K562 (cell line): ENCODE data around the gene RAE1. TPM values are rescaled to one million over a fixed set of nuclear protein-coding genes. Genes with fewer than 3 reads are reported as not detected.

ENCODE experiments used
- ATAC-seq: fragments of 200-7000 bp; cut with Tn5 transposase; 3 replicates; pipeline ENCODE4 v1.9.1; 2020; ENCODE audit warnings: moderate library complexity
- BruUV-seq: library from RNA; stranded (reverse); fragments of 400-500 nt; replicated peaks from 2 replicates; lab custom pipeline; 2021; lab: Mats Ljungman, UMichigan
- CTCF ChIA-PET: fragments of 300-600 bp; formaldehyde crosslinking; extraction: SDS; loops from one replicate; lab custom pipeline; 2021; ENCODE audit warnings: low intra/inter-chr PET ratio; lab: Yijun Ruan, JAX
- POLR2A ChIA-PET: fragments of 300-600, 350-650 bp; sonication (Branson Sonifier 250); formaldehyde crosslinking; extraction: SDS; loops from one replicate; lab custom pipeline; 2021; ENCODE audit warnings: antibody characterized with exemption, inconsistent platforms; lab: Yijun Ruan, JAX
- DNase-seq, 4 experiments: peaks; one replicate each; pipeline versions ENCODE4 v3.0.0 to v3.0.0-alpha.2; 2011 to 2018; ENCODE audit warnings: low spot score in 3 of 4, mixed read lengths in 3 of 4; ENCODE audit errors: extremely low read depth in 1 of 4
- FAIRE-seq: peaks from 2 replicates; lab custom pipeline; 2011; peaks lifted over from hg19 to GRCh38; lab: Jason Lieb, UNC
- H2AFZ ChIP-seq: 2 replicates; pipeline ENCODE4 v1.6.0; 2011; ENCODE audit warnings: low read depth, low read length, control low read depth, inconsistent platforms
- H3K27ac ChIP-seq: fragments of 200-600 bp; 3 replicates; pipeline ENCODE4 v1.8.0; 2011; ENCODE audit warnings: low read depth, mild to moderate bottlenecking, control low read depth, inconsistent platforms, low read length, moderate library complexity, mixed read lengths; ENCODE audit errors: extremely low read depth
- H3K27me3 ChIP-seq, 2 experiments: fragments of 300-600 bp in 1 of 2; 2 replicates in 1 of 2; 3 replicates in 1 of 2; pipeline versions ENCODE4 v1.6.0 to v1.8.0; 2011; ENCODE audit warnings: inconsistent platforms in 2 of 2, low read length in 2 of 2, mild to moderate bottlenecking in 1 of 2, mixed read lengths in 1 of 2, moderate library complexity in 1 of 2; ENCODE audit not compliant: control insufficient read depth in 2 of 2, insufficient read depth in 2 of 2
- H3K36me3 ChIP-seq: fragments of 300-600 bp; 3 replicates; pipeline ENCODE4 v1.8.0; 2011; ENCODE audit warnings: mild to moderate bottlenecking, low read length, inconsistent platforms; ENCODE audit not compliant: control insufficient read depth, insufficient read depth
- H3K4me1 ChIP-seq, 2 experiments: fragments of 200-600 bp in 1 of 2; replicated peaks in 1 of 2; 2 replicates in 1 of 2; 3 replicates in 1 of 2; pipeline versions ENCODE4 v1.5.1 to v1.8.0; 2011; ENCODE audit warnings: inconsistent platforms in 2 of 2, low read length in 2 of 2, mild to moderate bottlenecking in 1 of 2, mixed read lengths in 1 of 2, moderate library complexity in 1 of 2; ENCODE audit not compliant: control insufficient read depth in 2 of 2, insufficient read depth in 2 of 2
- H3K4me2 ChIP-seq: 2 replicates; pipeline ENCODE4 v1.6.1; 2011; ENCODE audit warnings: low read length, control low read depth, inconsistent platforms, mixed read lengths; ENCODE audit not compliant: insufficient read depth
- H3K4me3 ChIP-seq: fragments of 200-600 bp; sonication (generic), shearing (Covaris generic); 2 replicates; pipeline ENCODE4 v1.5.1; 2016; ENCODE audit warnings: control low read depth, inconsistent platforms
- H3K79me2 ChIP-seq: fragments of 200-600 bp; 3 replicates; pipeline ENCODE4 v1.8.0; 2011; ENCODE audit warnings: low read length, inconsistent platforms; ENCODE audit not compliant: control insufficient read depth, insufficient read depth
- H3K9ac ChIP-seq, 2 experiments: 2 replicates each; pipeline versions ENCODE4 v1.6.0 to v1.6.1; 2011; ENCODE audit warnings: low read depth in 2 of 2, low read length in 2 of 2, control low read depth in 1 of 2, inconsistent platforms in 1 of 2, mild to moderate bottlenecking in 1 of 2, mixed read lengths in 1 of 2; ENCODE audit not compliant: insufficient read depth in 1 of 2
- H3K9me1 ChIP-seq: one replicate; pipeline ENCODE4 v1.6.0; 2011; ENCODE audit warnings: inconsistent platforms, mild to moderate bottlenecking, low read length, moderate library complexity; ENCODE audit not compliant: control insufficient read depth, insufficient read depth
- H3K9me3 ChIP-seq: replicated peaks from 2 replicates; pipeline ENCODE4 v1.5.1; 2011; ENCODE audit warnings: low read depth, low read length, inconsistent platforms; ENCODE audit not compliant: control insufficient read depth, insufficient read depth
- H4K20me1 ChIP-seq: replicated peaks from 2 replicates; pipeline ENCODE4 v1.6.1; 2011; ENCODE audit warnings: low read length, inconsistent platforms, mixed read lengths; ENCODE audit not compliant: control insufficient read depth, insufficient read depth
- FOXK2 ChIP-seq, 2 experiments: fragments of 450-650 bp; IDR thresholded peaks in 1 of 2; conservative IDR thresholded peaks in 1 of 2; 2 replicates each; pipeline ENCODE4 v1.6.1; 2016; ENCODE audit warnings: low read depth in 2 of 2, mild to moderate bottlenecking in 1 of 2
- PHF8 ChIP-seq: fragments of 200-600 bp; sonication (generic); IDR thresholded peaks from 2 replicates; pipeline ENCODE4 v1.6.1; 2012; ENCODE audit warnings: mixed run types, mild to moderate bottlenecking, inconsistent platforms, low read length, moderate library complexity, borderline replicate concordance
- POLR3G ChIP-seq: IDR thresholded peaks from 2 replicates; pipeline ENCODE4 v1.6.1; 2011; ENCODE audit not compliant: insufficient read length, insufficient replicate concordance; ENCODE audit errors: extremely low read depth
- ZBTB17 ChIP-seq: fragments of 450-650 bp; formaldehyde crosslinking; IDR thresholded peaks from 2 replicates; pipeline ENCODE4 v1.4.0; 2020; ENCODE audit warnings: mild to moderate bottlenecking
- ZKSCAN8 ChIP-seq: fragments of 200-800 bp; sonication (Bioruptor generic); IDR thresholded peaks from 2 replicates; pipeline ENCODE4 v1.6.1; 2016; ENCODE audit warnings: missing genetic modification characterization, missing compliant biosample characterization
- ZNF224 ChIP-seq: sonication (generic); formaldehyde crosslinking; IDR thresholded peaks from 2 replicates; pipeline ENCODE4 v1.8.0; 2022; ENCODE audit warnings: mild to moderate bottlenecking, missing genetic modification reagents
- ZNF354B ChIP-seq: fragments of 250-450 bp; sonication (Bioruptor Pico); IDR thresholded peaks from 2 replicates; pipeline ENCODE4 v1.4.0; 2020
- ZNF507 ChIP-seq: conservative IDR thresholded peaks from 2 replicates; pipeline ENCODE4 v1.6.1; 2017; ENCODE audit warnings: missing genetic modification characterization, missing compliant biosample characterization
- ZNF778 ChIP-seq: fragments of 450-650 bp; formaldehyde crosslinking; IDR thresholded peaks from 2 replicates; pipeline ENCODE4 v1.4.0; 2020; ENCODE audit warnings: mild to moderate bottlenecking, moderate library complexity
- ZSCAN29 ChIP-seq: fragments of 450-650 bp; IDR thresholded peaks from 2 replicates; pipeline ENCODE4 v1.6.1; 2017
- WGBS: fragments of 100-300 bp; shearing (Covaris generic); methylation state at CpG from one replicate; pipeline ENCODE4 v1.1.6; 2016; ENCODE audit warnings: low coverage, mixed read lengths; ENCODE audit not compliant: insufficient coverage; ENCODE audit errors: missing lambda C conversion rate; 5-methylcytosine and 5-hydroxymethylcytosine counted together
- in situ Hi-C: fragments of 300-500 bp; cut with MboI; formaldehyde crosslinking; loops from 4 replicates; pipeline ENCODE4 v1.15.0; 2018; ENCODE audit warnings: inconsistent platforms, mixed read lengths
- intact Hi-C: fragments of 100-400 bp; cut with micrococcal nuclease; formaldehyde crosslinking; loops from 2 replicates; pipeline ENCODE4 v1.14.2; 2022
- polyA plus RNA-seq, 8 experiments: library from polyadenylated mRNA; depleted of rRNA in 4 of 8; stranded (reverse) in 5 of 8; unstranded in 3 of 8; fragments of >200 nt; fragmentation: Nextera tagmentation in 2 of 8; fragmentation: Illumina TruSeq in 1 of 8; extraction: Ambion mirVana in 2 of 8; extraction: Trizol in 1 of 8; gene quantifications; 2 replicates each; pipeline versions ENCODE4 v1.2.1 to v1.2.3, GENCODE V29; 2011 to 2014; ENCODE audit warnings: inconsistent platforms in 1 of 8, missing spikeins in 1 of 8
- total RNA-seq, 7 experiments: library from RNA; depleted of rRNA in 6 of 7; stranded (reverse); fragments of >200 nt in 6 of 7; fragmentation: Illumina TruSeq in 2 of 7; extraction: Trizol in 2 of 7; gene quantifications; 2 replicates each; pipeline versions ENCODE4 v1.2.1 to v1.2.3, GENCODE V29; 2011 to 2021; ENCODE audit warnings: low replicate concordance in 1 of 7
- TF ChIP-seq, protein P1 (sequence below): fragments of 450-650 bp; formaldehyde crosslinking; IDR thresholded peaks from 2 replicates; pipeline ENCODE4 v1.4.0; 2020; ENCODE audit warnings: mild to moderate bottlenecking
- TF ChIP-seq, protein P2 (sequence below): fragments of 450-650 bp; IDR thresholded peaks from 2 replicates; pipeline ENCODE4 v1.6.1; 2014; ENCODE audit warnings: low read depth, mild to moderate bottlenecking, moderate library complexity, borderline replicate concordance

RAE1 gene
- total and polyA plus RNA-seq, 9 of the 15 experiments (the other 6 are each of a cell fraction or from before 2014, with no cell fraction given): 33.7 to 248 (median 77.7) TPM

DNA sequence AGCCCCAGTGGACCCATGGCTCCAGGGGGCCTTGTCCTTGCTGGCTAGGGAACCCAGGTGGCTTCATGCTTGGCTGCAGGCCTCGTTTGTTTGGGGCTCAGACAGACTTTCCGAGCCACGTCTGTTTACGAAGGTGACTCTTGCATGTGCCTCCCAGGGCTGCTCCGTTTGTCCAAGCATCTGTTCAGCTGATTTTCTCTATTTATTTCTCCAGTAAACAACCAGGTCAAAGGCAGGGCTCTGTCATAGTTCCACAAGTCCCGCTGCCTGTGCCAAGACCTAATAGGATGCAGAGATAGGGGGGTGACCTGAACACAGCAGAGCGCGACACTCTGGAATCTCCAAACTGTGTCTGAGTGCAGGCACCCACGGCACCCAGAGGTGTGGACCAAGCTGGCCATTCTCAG lies 34.3 kb upstream of the RAE1 start:
- Histone ChIP-seq H2AFZ (no peak overlapping the region), H3K9ac (no peak overlapping the region), H3K9me1 (no peaks in the 10 kb centered on the region), H3K27me3 (peaks cover 36 to 63% of the 10 kb centered on the region in 2 experiments), H3K27ac (no peak overlapping the region), H3K79me2 (no peaks in the 10 kb centered on the region), H3K4me3 (no peak overlapping the region), H4K20me1 (no peaks in the 10 kb centered on the region; the same call in 1 of the 2 replicates), H3K4me1 (no peaks in the 10 kb centered on the region), H3K36me3 (no peaks in the 10 kb centered on the region), H3K4me2 (no peak overlapping the region), H3K9me3 (no peaks in the 10 kb centered on the region)
- DNase-seq (no peak), FAIRE-seq (no peak), ATAC-seq (no peak)
- WGBS: 2% methylated on average over 9 of the region's 9 CpGs
- no TSS peak for BruUV-seq
- CTCF ChIA-PET: interaction anchor here (0.6 kb wide), 1 partner anchor 13 kb away, joined by 3 read pairs; no protein-coding TSS in a partner anchor
- intact Hi-C loops: no loop called here
- no peak for TF ChIP-seq ZNF507
- TF ChIP-seq ZNF224: no peak
- TF ChIP-seq, protein P1, sequence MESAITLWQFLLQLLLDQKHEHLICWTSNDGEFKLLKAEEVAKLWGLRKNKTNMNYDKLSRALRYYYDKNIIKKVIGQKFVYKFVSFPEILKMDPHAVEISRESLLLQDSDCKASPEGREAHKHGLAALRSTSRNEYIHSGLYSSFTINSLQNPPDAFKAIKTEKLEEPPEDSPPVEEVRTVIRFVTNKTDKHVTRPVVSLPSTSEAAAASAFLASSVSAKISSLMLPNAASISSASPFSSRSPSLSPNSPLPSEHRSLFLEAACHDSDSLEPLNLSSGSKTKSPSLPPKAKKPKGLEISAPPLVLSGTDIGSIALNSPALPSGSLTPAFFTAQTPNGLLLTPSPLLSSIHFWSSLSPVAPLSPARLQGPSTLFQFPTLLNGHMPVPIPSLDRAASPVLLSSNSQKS: no peak
- in situ Hi-C loops: no loop called here
- POLR2A ChIA-PET: no interaction called here

DNA sequence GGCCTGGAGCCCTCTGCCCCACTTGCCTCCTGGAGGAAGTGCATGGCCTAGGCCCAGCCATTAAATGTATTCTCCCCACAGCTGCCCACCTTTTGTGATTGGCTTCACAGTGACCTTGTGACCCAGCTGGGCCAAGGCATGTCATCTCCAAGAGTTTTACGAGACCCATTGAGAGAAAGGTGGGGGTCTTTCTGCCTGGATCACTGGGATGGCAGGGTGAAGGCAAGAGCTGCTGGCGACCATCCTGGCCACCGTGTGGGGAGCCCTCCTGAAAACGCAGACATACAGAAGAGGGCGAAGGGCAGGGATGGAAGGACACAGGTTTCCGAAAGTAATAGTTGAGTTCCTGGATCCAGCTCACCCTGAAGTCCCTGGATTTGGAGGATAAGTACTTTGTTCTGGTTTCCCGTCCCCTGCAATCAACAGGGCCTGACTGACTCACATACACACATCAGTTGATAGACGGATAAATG lies 33.7 kb upstream of the RAE1 start:
- POLR2A ChIA-PET: no interaction called here
- H3K27ac ChIP-seq: no peak overlapping the region
- FAIRE-seq: no peak
- H3K9ac ChIP-seq: no peak overlapping the region
- no TSS peak for BruUV-seq
- H3K27me3 ChIP-seq: peaks cover 32 to 59% of the 10 kb centered on the region in 2 experiments
- DNase-seq: no peak
- intact Hi-C loops (no loop called here), in situ Hi-C loops (no loop called here)
- H3K36me3 ChIP-seq: no peaks in the 10 kb centered on the region
- H3K9me3 ChIP-seq: no peaks in the 10 kb centered on the region
- H3K9me1 ChIP-seq: no peaks in the 10 kb centered on the region
- no peak overlapping the region for H3K4me2 ChIP-seq
- no peak overlapping the region for H2AFZ ChIP-seq
- H4K20me1 ChIP-seq: no peaks in the 10 kb centered on the region; the same call in 1 of the 2 replicates
- CTCF ChIA-PET: interaction anchor here (0.6 kb wide), 1 partner anchor 13 kb away, joined by 3 read pairs; no protein-coding TSS in a partner anchor
- no peak overlapping the region for H3K4me3 ChIP-seq
- 3% methylated on average over 8 of the region's 8 CpGs for whole genome bisulfite sequencing
- H3K4me1 ChIP-seq: no peaks in the 10 kb centered on the region
- H3K79me2 ChIP-seq: no peaks in the 10 kb centered on the region
- ATAC-seq: no peak
- TF ChIP-seq POLR3G (no peak), PHF8 (no peak), FOXK2 (conservative IDR thresholded peaks at IDR 0.05 in 1 of 2, IDR thresholded peaks at IDR 0.05 in 1 of 2; ENCODE audit: low read depth in 2 of 2) (no peak), ZBTB17 (CRISPR knock-in tag) (no peak), ZNF778 (CRISPR knock-in tag) (no peak), ZNF354B (CRISPR knock-in tag) (no peak), ZSCAN29 (no peak), ZKSCAN8 (CRISPR knock-in tag) (no peak)
- TF ChIP-seq, protein P2, sequence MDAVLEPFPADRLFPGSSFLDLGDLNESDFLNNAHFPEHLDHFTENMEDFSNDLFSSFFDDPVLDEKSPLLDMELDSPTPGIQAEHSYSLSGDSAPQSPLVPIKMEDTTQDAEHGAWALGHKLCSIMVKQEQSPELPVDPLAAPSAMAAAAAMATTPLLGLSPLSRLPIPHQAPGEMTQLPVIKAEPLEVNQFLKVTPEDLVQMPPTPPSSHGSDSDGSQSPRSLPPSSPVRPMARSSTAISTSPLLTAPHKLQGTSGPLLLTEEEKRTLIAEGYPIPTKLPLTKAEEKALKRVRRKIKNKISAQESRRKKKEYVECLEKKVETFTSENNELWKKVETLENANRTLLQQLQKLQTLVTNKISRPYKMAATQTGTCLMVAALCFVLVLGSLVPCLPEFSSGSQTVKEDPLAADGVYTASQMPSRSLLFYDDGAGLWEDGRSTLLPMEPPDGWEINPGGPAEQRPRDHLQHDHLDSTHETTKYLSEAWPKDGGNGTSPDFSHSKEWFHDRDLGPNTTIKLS: no peak
